Measurements from ENCODE around the gene NDUFB4. TPM values are rescaled to one million over a fixed set of nuclear protein-coding genes. Genes with fewer than 3 reads are reported as not detected.

NDUFB4 gene
- total and polyA plus RNA-seq, 2 donors (not counting 1 experiment from before 2014, with no cell fraction given) = 26.9 to 178 TPM

GRCh38 chr3:120561251-120562045 is 34.7 kb upstream of the NDUFB4 start:
- Histone ChIP-seq H3K4me2 (ENCODE audit: extremely low read depth, insufficient read depth, low read length) (peak overlapping the region; percentile 19), H3K4me1 (ENCODE audit: control insufficient read depth, extremely low read depth, insufficient read depth, low read length) (peaks cover 11% of the 10 kb centered on the region), H3K27ac (ENCODE audit: insufficient read depth, low read length) (no peak overlapping the region), H3K4me3 (replicated peaks in 1 of 4; ENCODE audit: control extremely low read depth in 1 of 4, insufficient read depth in 1 of 4, low read depth in 3 of 4, low read length in 4 of 4) (no peak overlapping the region), H3K27me3 (ENCODE audit: control insufficient read depth, insufficient read depth, low read length) (no peaks in the 10 kb centered on the region), H3K79me2 (ENCODE audit: control insufficient read depth, insufficient read depth, low read length) (no peaks in the 10 kb centered on the region), H3K36me3 (ENCODE audit: control insufficient read depth, insufficient read depth, low read length) (no peaks in the 10 kb centered on the region), H3K9ac (ENCODE audit: insufficient read depth, low read length) (no peak overlapping the region), H2AFZ (ENCODE audit: low read length) (no peak overlapping the region), H3K9me3 (ENCODE audit: control insufficient read depth, insufficient read depth, low read depth, low read length) (no peaks in the 10 kb centered on the region), H4K20me1 (ENCODE audit: control insufficient read depth, extremely low read depth, insufficient read depth, low read length) (no peaks in the 10 kb centered on the region)
- TF ChIP-seq EZH2 (IDR thresholded peaks at IDR 0.05; ENCODE audit: low read length, missing control alignments) (no peak), CTCF (conservative IDR thresholded peaks at IDR 0.05 in 1 of 2, IDR thresholded peaks at IDR 0.05 in 1 of 2; ENCODE audit: low read depth in 1 of 2, low read length in 2 of 2) (peak; percentile 81 to 92)
- peak; percentile 60 to 77 for DNase-seq (ENCODE audit: low read depth in 2 of 2)

- H3K4me3 ChIP-seq (replicated peaks in 1 of 4; ENCODE audit: control extremely low read depth in 1 of 4, insufficient read depth in 1 of 4, low read depth in 3 of 4, low read length in 4 of 4) = no peak overlapping the region
- TF ChIP-seq EZH2 (IDR thresholded peaks at IDR 0.05; ENCODE audit: low read length, missing control alignments) (no peak), CTCF (conservative IDR thresholded peaks at IDR 0.05 in 1 of 2, IDR thresholded peaks at IDR 0.05 in 1 of 2; ENCODE audit: low read depth in 1 of 2, low read length in 2 of 2) (no peak)
- no peak overlapping the region for H3K4me2 ChIP-seq (ENCODE audit: extremely low read depth, insufficient read depth, low read length)
- H3K9ac ChIP-seq (ENCODE audit: insufficient read depth, low read length) = no peak overlapping the region
- no peaks in the 10 kb centered on the region for H3K27me3 ChIP-seq (ENCODE audit: control insufficient read depth, insufficient read depth, low read length)
- no peak overlapping the region for H3K27ac ChIP-seq (ENCODE audit: insufficient read depth, low read length)
- H3K4me1 ChIP-seq (ENCODE audit: control insufficient read depth, extremely low read depth, insufficient read depth, low read length) = peaks cover 8% of the 10 kb centered on the region
- no peak for DNase-seq (ENCODE audit: low read depth in 2 of 2)
- H2AFZ ChIP-seq (ENCODE audit: low read length) = no peak overlapping the region
- no peaks in the 10 kb centered on the region for H3K9me3 ChIP-seq (ENCODE audit: control insufficient read depth, insufficient read depth, low read depth, low read length)
- no peaks in the 10 kb centered on the region for H3K36me3 ChIP-seq (ENCODE audit: control insufficient read depth, insufficient read depth, low read length)
- H3K79me2 ChIP-seq (ENCODE audit: control insufficient read depth, insufficient read depth, low read length) = no peaks in the 10 kb centered on the region
- H4K20me1 ChIP-seq (ENCODE audit: control insufficient read depth, extremely low read depth, insufficient read depth, low read length) = no peaks in the 10 kb centered on the region
Observed at GRCh38 chr3:120563356-120564022, 32.6 kb upstream of the NDUFB4 start.

GRCh38 chr3:120566243-120566975 is 29.7 kb upstream of the NDUFB4 start:
- Histone ChIP-seq H3K4me2 (ENCODE audit: extremely low read depth, insufficient read depth, low read length) (no peak overlapping the region), H3K79me2 (ENCODE audit: control insufficient read depth, insufficient read depth, low read length) (no peaks in the 10 kb centered on the region), H3K36me3 (ENCODE audit: control insufficient read depth, insufficient read depth, low read length) (no peaks in the 10 kb centered on the region), H4K20me1 (ENCODE audit: control insufficient read depth, extremely low read depth, insufficient read depth, low read length) (no peaks in the 10 kb centered on the region), H3K27me3 (ENCODE audit: control insufficient read depth, insufficient read depth, low read length) (no peaks in the 10 kb centered on the region), H3K4me1 (ENCODE audit: control insufficient read depth, extremely low read depth, insufficient read depth, low read length) (no peaks in the 10 kb centered on the region), H3K27ac (ENCODE audit: insufficient read depth, low read length) (no peak overlapping the region), H3K9ac (ENCODE audit: insufficient read depth, low read length) (no peak overlapping the region), H3K4me3 (replicated peaks in 1 of 4; ENCODE audit: control extremely low read depth in 1 of 4, insufficient read depth in 1 of 4, low read depth in 3 of 4, low read length in 4 of 4) (no peak overlapping the region), H2AFZ (ENCODE audit: low read length) (no peak overlapping the region), H3K9me3 (ENCODE audit: control insufficient read depth, insufficient read depth, low read depth, low read length) (no peaks in the 10 kb centered on the region)
- DNase-seq (ENCODE audit: low read depth in 2 of 2) = no peak
- TF ChIP-seq EZH2 (IDR thresholded peaks at IDR 0.05; ENCODE audit: low read length, missing control alignments) (no peak), CTCF (conservative IDR thresholded peaks at IDR 0.05 in 1 of 2, IDR thresholded peaks at IDR 0.05 in 1 of 2; ENCODE audit: low read depth in 1 of 2, low read length in 2 of 2) (no peak)
